Left ventricle myocardium inferior (tissue), 1 donor: ENCODE results near the gene ALKBH5. TPM values are rescaled to one million over a fixed set of nuclear protein-coding genes. Genes with fewer than 3 reads are reported as not detected.

ENCODE experiments used
- DNase-seq: peaks from one replicate; pipeline ENCODE4 v3.0.0-alpha.2; 2020
- H3K27ac ChIP-seq: fragments of 200-600 bp; replicated peaks from 2 replicates; pipeline ENCODE4 v1.8.0; 2021
- H3K27me3 ChIP-seq: fragments of 200-600 bp; 2 replicates; pipeline ENCODE4 v1.8.0; 2021; ENCODE audit warnings: low read depth
- H3K36me3 ChIP-seq: fragments of 200-600 bp; 2 replicates; pipeline ENCODE4 v1.8.0; 2021
- H3K4me1 ChIP-seq: fragments of 200-600 bp; 2 replicates; pipeline ENCODE4 v1.8.0; 2021
- H3K4me3 ChIP-seq: fragments of 200-600 bp; 2 replicates; pipeline ENCODE4 v1.8.0; 2021; ENCODE audit warnings: mild to moderate bottlenecking, moderate library complexity
- H3K9me3 ChIP-seq: fragments of 200-600 bp; replicated peaks from 2 replicates; pipeline ENCODE4 v1.8.0; 2021
- CTCF ChIP-seq: fragments of 200-600 bp; IDR thresholded peaks from 2 replicates; pipeline ENCODE4 v1.8.0; 2021; ENCODE audit warnings: antibody characterized with exemption, mild to moderate bottlenecking, borderline replicate concordance
- intact Hi-C: fragments of 100-400 bp; cut with micrococcal nuclease; formaldehyde crosslinking; loops from one replicate; pipeline ENCODE4 v1.11.0; 2022
- total RNA-seq: library from RNA; stranded (reverse); fragmentation: NEBNext Ultra II Directional; extraction: Animal tissue kit (Norgen Biotek cat#: 25700); gene quantifications from one replicate; pipeline ENCODE4 v1.2.1, GENCODE V29; 2021
- donor health status: DM: no; HTN: yes; CAD: no; lungs with severe emphysema.

Gene ALKBH5
- total RNA-seq, 1 donor from 2014 or later, result 179 TPM

- intact Hi-C loops, result no loop called here
- Histone ChIP-seq H3K36me3 (no peaks in the 10 kb centered on the region), H3K27me3 (no peaks in the 10 kb centered on the region), H3K4me1 (peaks cover 5% of the 10 kb centered on the region), H3K4me3 (no peak overlapping the region), H3K9me3 (no peaks in the 10 kb centered on the region), H3K27ac (no peak overlapping the region)
- no peak for TF ChIP-seq CTCF
- DNase-seq, result no peak
Observed at GRCh38 chr17:18144261-18144660, 39.4 kb upstream of the ALKBH5 start.

GRCh38 chr17:18144855-18145254 is 38.8 kb upstream of the ALKBH5 start:
- intact Hi-C loops, result no loop called here
- Histone ChIP-seq H3K27ac (no peak overlapping the region), H3K4me3 (no peak overlapping the region), H3K36me3 (no peaks in the 10 kb centered on the region), H3K4me1 (peaks cover 5% of the 10 kb centered on the region), H3K9me3 (no peaks in the 10 kb centered on the region), H3K27me3 (no peaks in the 10 kb centered on the region)
- DNase-seq, result no peak
- TF ChIP-seq CTCF, result no peak

GRCh38 chr17:18145811-18146210 is 37.8 kb upstream of the ALKBH5 start:
- Histone ChIP-seq H3K4me3 (no peak overlapping the region), H3K27me3 (no peaks in the 10 kb centered on the region), H3K27ac (no peak overlapping the region), H3K36me3 (no peaks in the 10 kb centered on the region), H3K9me3 (no peaks in the 10 kb centered on the region), H3K4me1 (peaks cover 4% of the 10 kb centered on the region)
- DNase-seq, result no peak
- intact Hi-C loops, result no loop called here
- no peak for TF ChIP-seq CTCF

- Histone ChIP-seq H3K27ac (no peak overlapping the region), H3K27me3 (no peaks in the 10 kb centered on the region), H3K4me3 (no peak overlapping the region), H3K36me3 (no peaks in the 10 kb centered on the region), H3K9me3 (no peaks in the 10 kb centered on the region), H3K4me1 (no peaks in the 10 kb centered on the region)
- no peak for TF ChIP-seq CTCF
- intact Hi-C loops, result no loop called here
- no peak for DNase-seq
Observed at GRCh38 chr17:18146259-18146658, 37.4 kb upstream of the ALKBH5 start.

DNA sequence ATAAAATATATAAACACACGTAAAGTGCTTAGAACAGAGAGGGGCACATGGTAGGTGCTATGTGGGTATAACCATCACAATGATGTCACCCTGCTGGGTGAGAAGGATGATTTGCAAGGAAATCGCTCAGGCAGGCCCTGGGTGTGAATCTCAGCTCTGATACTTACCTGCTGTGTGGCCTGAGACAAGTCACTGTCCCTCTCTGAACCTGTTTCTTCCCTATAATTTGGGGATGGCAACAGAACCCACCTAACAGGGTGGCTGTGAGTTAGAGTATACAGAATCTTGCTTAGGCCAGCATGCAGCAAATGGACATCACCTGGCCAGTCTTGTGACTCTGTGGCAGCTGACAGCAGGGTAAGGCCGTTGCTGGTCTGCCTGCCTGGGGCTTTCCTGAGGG is 36.6 kb upstream of the ALKBH5 start:
- intact Hi-C loops, result no loop called here
- no peaks in the 10 kb centered on the region for H3K4me1 ChIP-seq
- TF ChIP-seq CTCF, result no peak
- H3K9me3 ChIP-seq, result no peaks in the 10 kb centered on the region
- H3K36me3 ChIP-seq, result no peaks in the 10 kb centered on the region
- no peaks in the 10 kb centered on the region for H3K27me3 ChIP-seq
- H3K27ac ChIP-seq, result no peak overlapping the region
- H3K4me3 ChIP-seq, result no peak overlapping the region
- DNase-seq, result no peak

DNA sequence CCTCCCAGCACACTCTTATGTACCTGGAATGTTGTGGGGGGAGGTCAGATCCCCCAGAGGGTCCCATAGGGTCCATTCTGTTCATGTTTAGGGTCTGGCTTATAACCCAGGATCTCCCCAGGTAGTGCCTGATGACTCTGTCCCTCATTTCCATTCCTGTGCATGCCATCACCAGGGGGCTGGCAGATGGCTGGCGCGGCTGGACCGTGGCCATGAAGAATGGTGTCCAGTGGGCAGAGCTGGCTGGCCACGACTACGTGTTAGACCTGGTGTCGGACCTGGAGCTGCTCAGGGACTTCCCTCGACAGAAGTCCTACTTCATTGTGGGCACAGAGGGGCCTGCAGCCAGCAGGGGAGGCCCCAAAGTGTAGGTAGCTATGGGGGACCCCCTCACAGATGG is 35.0 kb upstream of the ALKBH5 start:
- no peak for DNase-seq
- H3K4me3 ChIP-seq, result no peak overlapping the region
- no peak overlapping the region for H3K27ac ChIP-seq
- H3K4me1 ChIP-seq, result peaks cover 8% of the 10 kb centered on the region
- no peaks in the 10 kb centered on the region for H3K27me3 ChIP-seq
- H3K36me3 ChIP-seq, result no peaks in the 10 kb centered on the region
- intact Hi-C loops, result no loop called here
- TF ChIP-seq CTCF, result no peak
- H3K9me3 ChIP-seq, result no peaks in the 10 kb centered on the region
